OCI-LY7 (cell line): ENCODE results near the gene IQCH. TPM values are rescaled to one million over a fixed set of nuclear protein-coding genes. Genes with fewer than 3 reads are reported as not detected.
A peak's percentile ranks its signal among the peaks of the same experiment; 100 is the strongest.

Experiments used
- BruUV-seq: library from RNA; stranded (reverse); fragments of 400-500 nt; replicated peaks from 2 replicates; lab custom pipeline; 2021; lab: Mats Ljungman, UMichigan
- CTCF ChIA-PET: fragments of 300-600 bp; sonication (Branson Sonifier 250); formaldehyde crosslinking; loops from one replicate; lab custom pipeline; 2022; ENCODE audit warnings: antibody characterized with exemption; ENCODE audit not compliant: unreplicated experiment; lab: Charles Lee
- POLR2A ChIA-PET: fragments of 300-600 bp; sonication (Branson Sonifier 250); formaldehyde crosslinking; loops from one replicate; lab custom pipeline; 2022; ENCODE audit warnings: antibody characterized with exemption; lab: Charles Lee
- DNase-seq: peaks from one replicate; pipeline ENCODE4 v3.0.0-alpha.2; 2015; ENCODE audit warnings: low spot score
- H2AFZ ChIP-seq: fragments of 200-600 bp; sonication (generic), shearing (Covaris generic); 2 replicates; pipeline ENCODE4 v1.6.1; 2014; ENCODE audit warnings: mild to moderate bottlenecking, antibody characterized with exemption, low read length, moderate library complexity
- H3K27ac ChIP-seq: fragments of 200-600 bp; sonication (generic); 2 replicates; pipeline ENCODE4 v1.5.1; 2014; ENCODE audit warnings: mixed run types, low read depth, mild to moderate bottlenecking, moderate library complexity, low read length, inconsistent platforms; ENCODE audit not compliant: poor library complexity, severe bottlenecking
- H3K36me3 ChIP-seq: fragments of 200-600 bp; sonication (generic); 2 replicates; pipeline ENCODE4 v1.6.1; 2014; ENCODE audit warnings: mild to moderate bottlenecking, antibody characterized with exemption, low read length, moderate library complexity, mixed read lengths; ENCODE audit not compliant: insufficient read depth
- H3K4me1 ChIP-seq: fragments of 200-600 bp; sonication (generic); 2 replicates; pipeline ENCODE4 v1.5.1; 2014; ENCODE audit warnings: mild to moderate bottlenecking, low read length; ENCODE audit not compliant: insufficient read depth, poor library complexity, severe bottlenecking
- H3K4me2 ChIP-seq: fragments of 200-600 bp; sonication (generic); 2 replicates; pipeline ENCODE4 v1.6.1; 2014; ENCODE audit warnings: mild to moderate bottlenecking, low read length
- H3K4me3 ChIP-seq: fragments of 200-600 bp; sonication (generic); 2 replicates; pipeline ENCODE4 v1.5.1; 2014; ENCODE audit warnings: mild to moderate bottlenecking, low read depth, low read length; ENCODE audit not compliant: poor library complexity, severe bottlenecking
- H3K79me2 ChIP-seq: fragments of 200-600 bp; sonication (generic); 2 replicates; pipeline ENCODE4 v1.6.1; 2016; ENCODE audit warnings: low read depth, mild to moderate bottlenecking, low read length, moderate library complexity, mixed read lengths; ENCODE audit not compliant: insufficient read depth
- H3K9me2 ChIP-seq: fragments of 200-600 bp; sonication (generic); 2 replicates; pipeline ENCODE4 v1.6.1; 2016; ENCODE audit warnings: mild to moderate bottlenecking, low read length, mixed read lengths; ENCODE audit not compliant: insufficient read depth
- H3K9me3 ChIP-seq: fragments of 200-600 bp; sonication (generic); 2 replicates; pipeline ENCODE4 v1.6.1; 2014; ENCODE audit warnings: mild to moderate bottlenecking, mixed run types, low read length, mixed read lengths
- H4K20me1 ChIP-seq: fragments of 200-600 bp; sonication (generic); 2 replicates; pipeline ENCODE4 v1.6.1; 2014; ENCODE audit warnings: mild to moderate bottlenecking, antibody characterized with exemption, low read length, moderate library complexity, mixed read lengths; ENCODE audit not compliant: insufficient read depth
- EZH2phosphoT487 ChIP-seq: fragments of 200-600 bp; sonication (generic); IDR thresholded peaks from 2 replicates; pipeline ENCODE4 v1.6.1; 2018; ENCODE audit warnings: low read depth, borderline replicate concordance, mild to moderate bottlenecking, mixed run types, antibody characterized with exemption, low read length, moderate library complexity, mixed read lengths
- intact Hi-C: fragments of 100-400 bp; cut with micrococcal nuclease; formaldehyde crosslinking; loops from one replicate; pipeline ENCODE4 v1.10.0; 2022; ENCODE audit not compliant: unreplicated experiment
- total RNA-seq, 2 experiments: library from RNA; depleted of rRNA in 1 of 2; stranded (reverse); fragments of >200 nt in 1 of 2; shearing (Covaris generic) in 1 of 2; gene quantifications; 2 replicates each; pipeline ENCODE4 v1.2.3, GENCODE V29; 2014 to 2022
- TF ChIP-seq, protein P1 (sequence below): fragments of 200-600 bp; sonication (generic); conservative IDR thresholded peaks from 2 replicates; pipeline ENCODE4 v1.5.1; 2014; ENCODE audit warnings: mild to moderate bottlenecking, antibody characterized with exemption, low read length, moderate library complexity, mixed read lengths

The IQCH gene
- total RNA-seq, 2 experiments from 2014 or later: 3.9 to 5.8 TPM

DNA sequence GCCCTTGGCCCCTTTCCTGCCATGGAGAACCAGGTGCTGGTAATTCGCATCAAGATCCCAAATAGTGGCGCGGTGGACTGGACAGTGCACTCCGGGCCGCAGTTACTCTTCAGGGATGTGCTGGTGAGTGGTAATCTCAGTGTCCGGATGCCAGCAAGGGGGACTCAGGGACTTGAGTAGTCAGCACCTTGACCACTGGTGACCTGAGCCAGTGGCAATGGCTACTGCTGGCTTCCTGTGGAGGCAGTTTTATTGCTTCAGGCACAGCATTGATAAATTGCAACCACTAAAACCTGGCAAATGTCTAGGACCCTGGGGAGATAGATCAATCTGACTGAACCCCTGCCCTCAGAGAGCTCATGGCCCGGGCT is 288.7 kb downstream of the IQCH start:
- ChIA-PET POLR2A (interaction anchor here (1.4 kb wide), 1 partner anchor 21 kb away, joined by 4 read pairs; no protein-coding TSS in a partner anchor), CTCF (no interaction called here)
- intact Hi-C loops: loop anchor here (5.0 kb wide), 1 partner anchor 294 kb away; no protein-coding TSS in a partner anchor
- H3K36me3 ChIP-seq: peaks cover 14% of the 10 kb centered on the region; the same call in 1 of the 2 replicates
- H3K4me3 ChIP-seq: peak overlapping the region; percentile 81
- no TSS peak for BruUV-seq
- TF ChIP-seq, protein P1, sequence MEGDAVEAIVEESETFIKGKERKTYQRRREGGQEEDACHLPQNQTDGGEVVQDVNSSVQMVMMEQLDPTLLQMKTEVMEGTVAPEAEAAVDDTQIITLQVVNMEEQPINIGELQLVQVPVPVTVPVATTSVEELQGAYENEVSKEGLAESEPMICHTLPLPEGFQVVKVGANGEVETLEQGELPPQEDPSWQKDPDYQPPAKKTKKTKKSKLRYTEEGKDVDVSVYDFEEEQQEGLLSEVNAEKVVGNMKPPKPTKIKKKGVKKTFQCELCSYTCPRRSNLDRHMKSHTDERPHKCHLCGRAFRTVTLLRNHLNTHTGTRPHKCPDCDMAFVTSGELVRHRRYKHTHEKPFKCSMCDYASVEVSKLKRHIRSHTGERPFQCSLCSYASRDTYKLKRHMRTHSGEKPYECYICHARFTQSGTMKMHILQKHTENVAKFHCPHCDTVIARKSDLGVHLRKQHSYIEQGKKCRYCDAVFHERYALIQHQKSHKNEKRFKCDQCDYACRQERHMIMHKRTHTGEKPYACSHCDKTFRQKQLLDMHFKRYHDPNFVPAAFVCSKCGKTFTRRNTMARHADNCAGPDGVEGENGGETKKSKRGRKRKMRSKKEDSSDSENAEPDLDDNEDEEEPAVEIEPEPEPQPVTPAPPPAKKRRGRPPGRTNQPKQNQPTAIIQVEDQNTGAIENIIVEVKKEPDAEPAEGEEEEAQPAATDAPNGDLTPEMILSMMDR: no peak
- no peak for TF ChIP-seq EZH2phosphoT487
- H2AFZ ChIP-seq: 0 out of 2 replicates have a peak overlapping the region, but pooled peaks have one; percentile 78
- H3K79me2 ChIP-seq: peaks cover 17% of the 10 kb centered on the region; the same call in 1 of the 2 replicates
- H3K4me2 ChIP-seq: peak overlapping the region; percentile 95
- no peaks in the 10 kb centered on the region for H4K20me1 ChIP-seq
- H3K9me3 ChIP-seq: no peaks in the 10 kb centered on the region; the same call in 1 of the 2 replicates
- peak overlapping the region; percentile 77 for H3K27ac ChIP-seq
- H3K4me1 ChIP-seq: peaks cover 66% of the 10 kb centered on the region
- DNase-seq: no peak
- H3K9me2 ChIP-seq: no peaks in the 10 kb centered on the region

DNA sequence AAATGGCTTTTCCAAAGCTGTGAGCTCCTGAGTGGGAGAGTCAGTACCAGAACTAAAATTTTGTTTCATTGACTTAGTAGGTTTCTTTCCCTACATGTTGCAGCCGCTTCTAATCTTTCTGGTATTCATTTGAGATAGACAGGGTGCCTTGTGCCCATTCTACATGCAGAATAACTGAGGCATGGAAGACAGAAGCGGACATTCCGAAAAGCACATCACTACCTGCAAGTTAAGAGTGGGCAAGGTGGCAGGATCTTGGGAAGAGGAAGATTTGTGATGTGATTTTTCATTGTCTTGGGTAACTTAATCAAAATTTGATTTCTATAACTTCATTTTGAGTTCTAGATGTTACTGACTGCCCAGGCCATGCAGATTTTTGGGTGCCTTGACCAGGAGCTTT is 289.9 kb downstream of the IQCH start:
- no peak overlapping the region for H3K4me3 ChIP-seq
- H3K9me3 ChIP-seq: no peaks in the 10 kb centered on the region
- no peak for DNase-seq
- H2AFZ ChIP-seq: no peak overlapping the region
- peaks cover 70% of the 10 kb centered on the region for H3K4me1 ChIP-seq
- intact Hi-C loops: loop anchor here (5.0 kb wide), 1 partner anchor 293 kb away; no protein-coding TSS in a partner anchor
- CTCF ChIA-PET: no interaction called here
- POLR2A ChIA-PET: no interaction called here
- peak overlapping the region; percentile 95; the same call in 1 of the 2 replicates for H3K4me2 ChIP-seq
- BruUV-seq: no TSS peak
- H3K79me2 ChIP-seq: peaks cover 22% of the 10 kb centered on the region; the same call in 1 of the 2 replicates
- no peaks in the 10 kb centered on the region for H3K9me2 ChIP-seq
- H4K20me1 ChIP-seq: no peaks in the 10 kb centered on the region; the same call in 1 of the 2 replicates
- peaks cover 14% of the 10 kb centered on the region; the same call in 1 of the 2 replicates for H3K36me3 ChIP-seq
- TF ChIP-seq EZH2phosphoT487: no peak
- TF ChIP-seq, protein P1: no peak
- H3K27ac ChIP-seq: no peak overlapping the region

DNA sequence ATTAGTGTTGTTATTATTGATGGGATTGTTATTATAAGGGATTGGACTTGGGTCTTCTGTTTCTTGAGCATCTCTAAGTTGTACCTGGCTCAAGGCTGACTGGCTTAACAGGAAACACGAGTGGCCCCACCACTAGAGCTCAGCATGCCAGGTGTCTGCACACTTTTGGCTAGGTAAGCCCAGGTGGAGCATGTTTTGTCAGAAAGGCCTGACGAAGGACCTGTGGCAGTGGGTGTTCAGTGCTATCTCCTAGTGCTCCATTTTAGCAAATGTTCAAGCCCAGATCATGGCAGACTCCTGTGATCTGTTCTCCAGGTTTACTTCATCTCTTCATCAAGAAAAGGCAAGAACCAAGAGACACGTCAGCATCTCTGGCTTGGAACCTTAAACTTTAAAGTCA is 291.3 kb downstream of the IQCH start:
- TF ChIP-seq EZH2phosphoT487: no peak
- TF ChIP-seq, protein P1: no peak
- Histone ChIP-seq H3K9me3 (no peaks in the 10 kb centered on the region), H3K27ac (no peak overlapping the region), H3K4me2 (0 out of 2 replicates have a peak overlapping the region, but pooled peaks have one; percentile 95), H3K9me2 (no peaks in the 10 kb centered on the region), H2AFZ (no peak overlapping the region), H3K36me3 (peaks cover 21% of the 10 kb centered on the region), H3K79me2 (peaks cover 22% of the 10 kb centered on the region; the same call in 1 of the 2 replicates), H3K4me3 (no peak overlapping the region), H3K4me1 (peaks cover 58% of the 10 kb centered on the region), H4K20me1 (no peaks in the 10 kb centered on the region; the same call in 1 of the 2 replicates)
- CTCF ChIA-PET: no interaction called here
- intact Hi-C loops: no loop called here
- no TSS peak for BruUV-seq
- DNase-seq: no peak
- POLR2A ChIA-PET: no interaction called here
